GM21360 (cell line): ENCODE measurements around the gene DRC7.

Experiments
- ATAC-seq: cut with Tn5 transposase; IDR thresholded peaks from one replicate; pipeline ENCODE4 v1.9.1; 2021; ENCODE audit warnings: mild to moderate bottlenecking, moderate library complexity; ENCODE audit not compliant: unreplicated experiment

The DRC7 gene

DNA sequence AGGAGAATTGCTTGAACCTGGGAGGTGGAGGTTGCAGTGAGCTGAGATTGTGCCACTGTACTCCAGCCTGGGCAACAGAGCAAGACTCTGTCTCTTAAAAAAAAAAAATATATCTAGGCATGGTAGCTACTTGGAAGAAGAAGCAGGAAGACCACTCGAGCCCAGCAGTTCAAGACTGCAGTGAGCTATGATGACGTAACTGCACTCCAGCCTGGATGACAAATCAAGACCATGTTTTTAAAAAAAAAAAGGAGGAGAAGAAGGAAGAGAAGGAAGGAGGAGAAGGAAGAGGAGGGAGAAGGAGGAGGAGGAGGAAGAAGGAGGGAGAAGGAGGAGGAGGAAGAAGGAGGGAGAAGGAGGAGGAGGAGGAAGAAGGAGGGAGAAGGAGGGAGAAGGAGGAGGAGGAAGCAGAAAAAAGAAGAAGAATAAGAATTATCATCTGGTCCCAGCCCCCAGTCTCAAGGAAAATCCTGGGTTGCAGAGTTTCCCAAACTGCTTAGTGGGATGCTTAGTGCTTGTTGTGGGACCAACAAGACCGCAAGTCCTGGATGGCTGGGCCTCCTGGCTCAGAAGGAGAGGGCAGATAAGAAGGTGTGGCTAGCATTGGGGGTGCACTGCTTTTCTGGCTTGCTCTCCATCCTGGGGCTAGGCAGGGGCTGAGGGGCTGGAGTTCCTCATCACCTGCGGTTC is 3.7 kb upstream of the DRC7 start:
- ATAC-seq: no peak

DNA sequence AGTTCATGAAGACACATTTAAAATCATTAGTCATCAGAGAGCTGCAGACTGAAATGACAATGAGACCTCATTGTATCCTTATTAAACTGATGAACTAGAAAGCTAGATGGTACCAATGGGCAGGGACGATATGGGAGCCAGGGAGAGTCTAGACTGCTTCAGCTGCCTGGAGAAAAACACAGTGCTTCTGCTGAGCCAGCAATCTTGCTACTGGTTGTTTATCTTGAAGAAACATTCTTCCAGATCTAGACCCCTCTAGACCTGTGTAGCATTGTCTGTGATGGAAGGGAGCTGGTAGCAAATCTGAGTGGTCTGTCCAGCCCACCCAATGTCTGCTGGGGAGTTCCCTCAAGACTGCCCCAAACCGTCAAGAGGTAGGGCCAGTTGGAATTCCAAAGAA is 2.0 kb upstream of the DRC7 start:
- ATAC-seq: no peak

DNA sequence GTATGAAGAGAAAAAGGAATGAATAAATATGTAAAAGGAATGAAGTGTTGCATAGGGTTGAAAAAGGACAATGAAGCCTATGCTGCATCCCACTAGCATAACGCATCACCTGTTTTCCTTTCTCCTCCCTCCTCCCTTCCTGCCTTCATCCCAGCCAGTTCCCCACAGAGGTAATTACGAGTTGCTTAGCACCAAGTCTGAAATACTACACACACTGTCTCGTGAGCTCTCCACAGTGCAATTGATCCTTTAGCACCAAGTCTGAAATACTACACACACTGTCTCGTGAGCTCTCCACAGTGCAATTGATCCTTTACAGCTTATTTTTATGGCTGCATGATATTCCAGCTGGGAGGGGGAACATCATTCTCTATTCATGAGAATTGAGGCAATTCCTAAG is 1.1 kb upstream of the DRC7 start:
- ATAC-seq: no peak

DNA sequence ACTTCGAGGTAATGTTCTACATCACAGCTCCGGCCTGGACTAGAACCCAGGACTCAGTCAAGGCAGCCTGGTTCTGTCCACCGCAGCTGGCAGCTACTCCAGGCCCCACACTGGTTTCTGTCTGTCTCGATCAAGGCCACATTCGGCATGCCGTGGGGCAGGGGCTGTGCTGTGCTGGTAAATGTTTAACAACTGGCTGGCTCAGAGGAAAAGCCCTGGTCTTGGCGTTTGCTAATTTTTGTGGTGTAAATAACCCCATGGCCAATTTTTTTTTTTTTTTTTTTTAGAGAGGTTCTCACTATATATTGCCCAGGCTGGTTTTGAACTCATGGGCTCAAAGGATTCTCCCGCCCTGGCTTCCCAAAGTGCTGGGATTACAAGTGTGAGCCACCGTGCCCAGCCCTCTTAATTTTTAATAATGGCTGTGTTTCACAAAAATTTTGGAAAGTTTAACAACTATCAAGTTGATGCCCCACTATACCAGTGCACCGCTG is 328 bp upstream of the DRC7 start:
- no peak for ATAC-seq

DNA sequence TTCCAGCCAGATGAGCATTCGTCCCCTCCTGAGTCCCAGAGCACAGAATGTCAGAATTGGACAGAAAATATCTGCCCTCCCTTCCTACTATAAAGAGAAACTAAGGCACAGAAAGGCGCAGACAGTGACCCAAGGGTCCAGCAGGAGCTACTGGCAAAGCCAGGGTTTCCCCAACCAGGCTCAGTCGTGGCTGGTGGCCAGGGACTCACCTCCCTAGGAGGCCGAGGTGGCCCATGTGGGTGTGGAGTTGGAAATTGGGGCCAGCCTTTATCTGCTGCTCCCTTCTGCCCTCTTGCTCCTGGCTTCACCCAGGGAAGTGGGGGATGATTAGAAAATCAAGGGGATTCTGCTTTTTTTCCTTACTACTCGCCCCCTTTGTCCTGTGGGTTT is 1.1 kb downstream of the DRC7 start:
- ATAC-seq: no peak

DNA sequence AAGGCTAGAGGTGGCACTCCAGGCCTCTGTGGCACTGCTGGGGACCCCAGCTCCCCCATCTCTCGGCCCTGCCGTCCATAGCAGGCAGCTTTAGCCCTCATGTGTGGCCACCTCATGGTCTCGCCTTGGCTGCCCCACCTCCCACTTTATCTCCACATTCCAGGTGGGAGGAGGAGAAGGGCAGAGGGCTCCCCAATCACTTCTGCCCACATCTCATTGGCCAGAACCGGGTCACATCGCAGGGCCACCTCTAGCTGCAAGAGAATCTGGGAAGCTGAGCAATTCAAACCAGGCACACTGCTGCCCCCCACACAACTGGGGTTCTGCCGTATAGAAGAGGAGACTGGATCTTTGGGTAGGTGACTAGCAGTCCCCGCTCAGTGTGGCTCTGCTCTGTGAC is 1.6 kb downstream of the DRC7 start:
- ATAC-seq: no peak

DNA sequence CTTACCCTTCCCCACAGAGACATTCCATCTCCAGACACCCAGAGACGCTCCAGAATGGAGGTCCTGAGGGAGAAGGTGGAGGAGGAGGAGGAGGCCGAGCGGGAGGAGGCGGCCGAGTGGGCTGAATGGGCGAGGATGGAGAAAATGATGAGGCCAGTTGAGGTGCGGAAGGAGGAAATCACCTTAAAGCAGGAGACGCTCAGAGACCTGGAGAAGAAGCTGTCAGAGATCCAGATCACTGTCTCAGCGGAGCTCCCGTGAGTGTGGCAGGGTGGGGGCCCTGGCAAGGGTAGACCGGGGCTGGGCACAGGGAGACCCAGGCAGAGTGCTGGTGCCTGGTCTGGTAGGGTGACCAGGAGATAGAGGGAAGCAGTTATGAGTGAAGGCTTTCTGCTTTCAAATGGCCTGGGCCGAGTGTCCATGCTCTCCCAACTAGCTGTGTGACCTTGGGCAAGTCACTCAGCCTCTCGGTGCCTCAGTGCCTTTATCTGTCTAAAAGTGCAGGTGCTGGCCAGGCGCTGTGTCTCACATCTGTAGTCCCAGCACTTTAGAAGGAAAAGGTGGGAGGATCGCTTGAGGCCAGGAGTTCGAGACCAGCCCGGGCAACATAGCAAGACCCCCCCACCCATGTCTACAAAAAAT is 3.4 kb downstream of the DRC7 start:
- no peak for ATAC-seq

DNA sequence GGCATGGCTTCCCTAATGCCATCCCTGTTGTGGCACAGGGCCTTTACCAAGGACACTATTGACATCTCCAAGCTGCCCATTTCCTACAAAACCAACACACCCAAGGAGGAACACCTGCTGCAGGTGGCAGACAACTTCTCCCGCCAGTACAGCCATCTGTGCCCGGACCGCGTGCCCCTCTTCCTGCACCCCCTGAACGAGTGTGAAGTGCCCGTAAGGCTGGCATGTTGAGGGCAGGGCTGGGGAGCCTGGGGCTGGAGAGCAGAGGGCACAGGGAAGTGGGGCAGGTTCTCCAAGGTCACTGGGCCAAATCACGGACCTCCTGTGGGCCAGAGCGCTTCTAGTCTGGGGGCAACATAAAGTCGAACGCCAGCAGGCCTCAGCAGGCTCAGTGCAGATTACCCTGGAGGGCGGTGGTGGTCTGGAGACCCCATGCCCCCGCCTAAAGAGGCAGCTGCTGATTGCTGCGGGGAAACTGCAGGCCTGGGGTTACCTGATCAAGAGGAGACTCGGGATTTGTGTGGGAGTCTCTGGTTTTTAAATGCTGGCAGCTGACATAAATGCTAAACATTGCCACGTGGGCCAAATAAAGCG is 4.3 kb downstream of the DRC7 start:
- no peak for ATAC-seq

DNA sequence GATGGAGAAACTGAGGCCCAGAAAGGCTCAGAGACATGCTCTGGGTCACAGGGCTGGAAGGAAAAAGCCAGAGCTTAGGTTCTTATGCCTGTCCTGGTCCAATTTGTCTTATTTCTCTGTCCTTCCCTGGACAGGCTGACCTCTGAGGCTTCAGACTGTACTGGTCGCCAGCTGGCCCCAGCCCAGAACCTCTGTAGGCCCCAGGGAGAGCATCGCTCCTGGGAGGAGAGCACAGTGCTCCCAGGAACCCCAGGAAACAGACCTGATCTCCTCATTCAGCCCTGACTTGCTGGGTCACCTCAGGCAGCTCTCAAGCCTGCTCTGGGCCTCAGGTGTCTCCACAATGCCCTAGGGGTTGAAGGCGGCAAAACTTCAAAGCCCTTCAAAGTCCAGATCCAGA is 4.9 kb downstream of the DRC7 start:
- ATAC-seq: no peak

DNA sequence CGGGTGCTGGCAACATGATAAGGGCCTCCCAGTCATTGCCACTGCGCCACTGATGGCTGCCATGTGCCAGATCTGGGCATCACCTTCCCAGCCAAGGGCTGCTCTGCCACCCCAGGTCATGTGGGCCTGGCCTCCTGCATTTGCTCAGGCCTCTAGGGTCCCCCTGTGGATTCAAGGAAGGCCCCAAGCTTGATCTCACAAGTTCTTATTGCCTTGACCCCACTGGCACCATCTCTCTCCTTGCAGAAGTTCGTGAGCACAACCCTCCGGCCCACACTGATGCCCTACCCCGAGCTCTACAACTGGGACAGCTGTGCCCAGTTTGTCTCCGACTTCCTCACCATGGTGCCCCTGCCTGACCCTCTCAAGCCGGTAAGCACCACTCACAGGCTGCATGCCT is 5.3 kb downstream of the DRC7 start:
- no peak for ATAC-seq

DNA sequence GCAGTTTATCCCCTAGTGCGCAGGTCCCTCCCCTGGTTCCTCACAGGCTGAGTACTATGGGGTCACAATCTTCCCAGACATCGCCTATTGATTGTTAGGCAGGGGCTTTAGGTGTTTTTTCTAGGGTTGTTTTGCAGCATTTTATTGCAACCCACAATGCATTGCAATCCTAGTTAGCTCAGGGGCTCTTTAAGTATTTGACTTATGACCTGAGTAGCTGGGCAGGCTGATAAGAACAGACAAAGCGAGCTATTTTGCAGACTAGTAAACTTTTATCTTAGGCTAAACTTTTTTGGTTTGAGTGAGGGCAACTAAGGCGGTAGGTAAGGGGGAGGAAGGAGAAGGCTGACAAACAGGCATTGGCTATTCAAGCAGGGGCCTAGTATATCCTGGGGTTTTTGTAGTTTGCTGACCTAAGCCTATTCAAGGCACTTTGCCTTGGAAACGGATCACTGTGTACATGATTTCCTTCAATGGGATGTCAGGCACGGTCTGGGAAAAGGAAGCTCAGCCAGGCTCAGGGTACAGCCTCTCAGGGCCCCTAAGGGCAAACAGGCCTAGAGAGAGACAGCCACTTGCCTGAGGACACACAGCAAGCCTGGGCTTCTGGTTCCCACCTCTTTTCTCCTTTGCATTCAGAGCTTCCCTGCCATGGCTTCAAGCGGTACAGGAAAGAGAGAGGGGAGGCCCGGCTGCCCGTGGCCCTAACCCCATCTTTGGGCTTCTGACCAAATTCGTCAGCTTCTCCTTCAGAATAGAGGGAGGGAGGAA is 6.4 kb downstream of the DRC7 start:
- ATAC-seq: no peak

DNA sequence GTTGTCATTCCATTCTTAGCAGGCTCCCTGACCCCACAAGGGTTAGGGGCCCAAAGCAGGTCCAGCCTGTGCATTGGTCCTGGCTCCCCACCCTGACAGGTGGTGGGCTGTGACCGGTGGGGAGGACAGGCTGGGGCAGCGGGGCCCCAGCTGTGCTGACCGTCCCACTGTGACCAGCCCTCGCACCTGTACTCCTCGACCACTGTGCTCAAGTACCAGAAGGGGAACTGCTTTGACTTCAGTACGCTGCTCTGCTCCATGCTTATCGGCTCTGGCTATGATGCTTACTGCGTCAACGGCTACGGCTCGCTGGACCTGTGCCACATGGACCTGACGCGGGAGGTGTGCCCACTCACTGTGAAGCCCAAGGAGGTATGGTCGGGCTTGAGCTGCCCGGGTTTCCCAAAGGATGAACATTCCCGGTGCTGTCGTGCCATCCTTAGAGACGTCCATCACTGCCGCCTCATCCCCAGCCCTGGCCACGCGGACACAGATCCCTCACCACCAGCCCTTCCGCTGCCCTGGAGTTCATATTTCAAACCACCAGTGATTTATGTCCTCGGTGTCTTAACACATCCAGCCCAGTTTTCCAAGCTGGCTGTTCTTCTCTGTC is 7.3 kb downstream of the DRC7 start:
- ATAC-seq: no peak

DNA sequence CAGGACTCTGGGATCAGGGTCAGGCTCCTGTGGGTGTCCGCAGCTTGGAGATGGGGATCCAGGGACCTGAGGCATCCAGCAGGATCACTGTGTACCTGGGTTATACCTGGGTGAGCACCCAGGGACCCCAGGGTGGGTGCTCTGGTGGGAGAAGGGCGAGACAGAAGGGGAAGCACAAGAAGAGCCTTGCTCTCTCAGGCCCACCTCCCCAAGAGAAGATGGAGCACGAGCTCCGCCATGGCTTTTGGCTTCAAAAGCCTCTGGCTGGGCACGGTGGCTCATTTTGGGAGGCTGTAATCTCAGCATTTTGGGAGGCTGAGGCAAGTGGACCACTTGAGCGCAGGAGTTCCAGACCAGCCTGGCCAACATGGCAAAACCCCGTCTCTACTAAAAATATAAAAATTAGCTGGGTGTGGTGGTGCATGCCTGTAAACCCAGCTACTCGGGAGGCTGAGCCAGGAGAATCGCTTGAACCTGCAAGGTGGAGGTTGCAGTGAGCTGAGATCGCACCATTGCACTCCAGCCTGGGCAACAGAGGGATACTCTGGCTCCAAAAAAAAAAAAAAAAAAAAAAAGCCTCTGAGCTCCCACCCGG is 8.9 kb downstream of the DRC7 start:
- no peak for ATAC-seq

DNA sequence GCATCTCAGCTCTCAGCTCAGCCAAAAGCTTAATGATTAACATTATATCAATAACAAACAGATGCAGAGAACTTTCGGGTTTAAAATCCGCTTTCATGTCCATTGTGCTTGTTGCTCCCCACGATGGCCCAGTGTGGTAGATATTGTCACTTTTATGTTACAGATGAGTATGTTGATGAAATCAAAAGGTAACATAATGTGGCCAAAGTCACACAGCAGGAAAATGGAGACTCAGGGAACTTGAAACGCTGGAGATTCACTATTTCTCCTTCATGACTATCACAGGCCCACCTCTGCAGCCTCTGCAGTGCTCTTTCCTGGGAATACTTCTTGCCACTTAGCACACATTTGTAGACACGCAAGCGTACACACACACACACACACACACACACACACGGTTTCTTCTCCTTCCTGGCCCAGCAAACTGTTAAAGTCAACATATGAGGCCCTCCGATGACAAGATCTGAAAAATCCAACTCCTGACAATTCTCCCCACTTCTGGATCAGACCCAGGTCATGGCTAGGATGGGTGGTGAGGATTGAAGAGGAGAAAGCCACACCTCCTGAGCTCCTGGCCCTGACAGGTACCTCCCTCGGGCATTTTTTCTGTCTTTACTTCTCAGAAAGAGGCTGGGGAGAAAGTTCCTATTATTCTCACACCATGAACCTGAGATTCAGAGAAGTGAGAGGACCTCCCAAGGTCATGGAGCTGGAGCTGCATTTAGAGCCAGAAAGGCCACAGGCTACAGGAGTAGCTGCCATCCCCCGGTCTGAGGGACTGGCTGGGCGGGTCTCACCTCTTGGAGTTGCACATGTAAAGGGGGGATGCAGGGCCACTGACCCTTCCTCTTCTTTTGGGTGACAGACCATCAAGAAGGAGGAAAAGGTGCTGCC is 9.7 kb downstream of the DRC7 start:
- no peak for ATAC-seq

DNA sequence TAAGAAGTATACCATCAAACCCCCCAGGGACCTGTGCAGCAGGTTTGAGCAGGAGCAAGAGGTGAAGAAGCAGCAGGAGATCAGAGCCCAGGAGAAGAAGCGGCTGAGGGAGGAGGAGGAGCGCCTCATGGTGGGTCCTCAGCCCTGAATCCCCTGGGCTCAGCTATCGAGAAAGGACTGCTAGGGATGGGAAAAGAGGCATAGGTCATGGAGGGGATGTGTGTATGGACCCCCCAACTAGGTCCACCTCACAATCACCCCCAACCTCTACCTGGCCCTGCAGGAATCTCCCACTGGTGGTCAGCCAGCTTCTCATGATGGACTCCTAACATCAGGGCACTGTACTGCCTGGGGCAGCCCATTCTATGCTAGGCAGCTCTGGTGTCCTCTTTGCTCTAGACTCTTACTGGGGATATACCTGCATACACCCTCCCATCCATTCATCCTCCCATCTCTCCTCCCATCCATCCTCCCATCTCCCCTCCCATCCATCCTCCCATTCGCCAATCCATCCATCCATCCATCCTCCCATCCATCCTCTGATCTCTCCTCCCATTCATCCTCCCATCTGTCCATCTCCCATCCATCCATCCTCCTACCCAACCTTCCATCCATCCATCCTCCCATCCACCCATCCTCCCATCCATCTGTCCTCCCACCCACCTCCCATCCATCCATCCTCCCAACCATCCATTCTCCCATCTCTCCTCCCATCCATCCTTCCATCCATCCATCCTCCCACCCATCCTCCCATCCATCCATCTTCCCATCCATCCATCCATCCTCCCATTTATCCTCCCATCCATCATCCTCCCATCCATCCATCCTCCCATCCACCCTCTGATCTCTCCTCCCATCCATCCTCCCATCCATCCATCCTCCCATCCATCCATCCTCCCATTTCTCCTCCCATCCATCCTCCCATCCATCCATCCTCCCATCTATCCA is 10.6 kb downstream of the DRC7 start:
- no peak for ATAC-seq

DNA sequence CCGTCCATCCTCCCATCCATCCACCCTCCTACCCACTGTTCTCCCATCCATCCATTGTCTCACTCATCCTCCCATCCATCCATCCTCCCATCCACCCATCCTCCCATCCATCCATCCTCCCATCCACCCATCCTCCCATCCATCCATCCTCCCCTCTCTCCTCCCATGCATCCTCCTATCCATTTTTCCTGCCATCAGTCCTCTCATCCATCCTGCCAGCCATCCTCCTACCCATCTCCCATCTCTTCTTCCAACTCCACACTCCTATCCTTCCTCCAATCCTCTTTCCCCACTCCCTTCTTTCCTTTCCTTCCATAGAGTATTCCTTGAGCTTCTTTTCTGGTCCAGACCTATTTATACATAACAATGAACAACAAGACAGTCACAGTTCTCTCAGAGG is 12.1 kb downstream of the DRC7 start:
- no peak for ATAC-seq

DNA sequence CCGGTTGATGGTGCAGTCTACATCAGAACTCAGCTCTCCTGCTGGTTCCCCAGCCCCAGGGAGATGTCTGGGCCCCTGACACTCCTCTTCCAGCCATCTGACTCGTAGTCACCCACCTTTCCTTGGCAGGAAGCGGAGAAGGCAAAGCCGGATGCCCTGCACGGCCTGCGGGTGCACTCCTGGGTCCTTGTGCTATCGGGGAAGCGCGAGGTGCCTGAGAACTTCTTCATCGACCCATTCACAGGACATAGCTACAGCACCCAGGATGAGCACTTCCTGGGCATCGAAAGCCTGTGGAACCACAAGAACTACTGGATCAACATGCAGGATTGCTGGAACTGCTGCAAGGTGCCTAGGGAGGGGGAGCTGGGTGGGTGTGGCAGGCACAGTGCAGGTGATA is 12.7 kb downstream of the DRC7 start:
- ATAC-seq: no peak

DNA sequence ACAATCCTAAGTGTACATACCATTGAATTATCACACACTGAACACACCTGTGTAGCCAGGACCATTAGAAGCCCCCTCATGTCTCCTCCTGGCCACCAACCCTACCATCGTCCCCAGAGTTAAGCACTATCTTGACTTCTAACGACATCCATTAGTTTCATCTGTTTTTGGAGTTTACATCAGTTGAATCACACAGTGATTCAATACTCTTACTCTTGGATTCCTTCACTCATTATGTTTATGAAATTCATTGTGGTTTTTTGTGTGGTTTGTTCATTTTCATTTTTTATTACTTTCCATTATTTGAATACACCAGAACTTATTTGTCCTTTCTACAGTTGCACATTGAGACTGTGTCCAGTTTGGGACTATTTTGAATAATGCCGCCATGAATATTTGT is 13.6 kb downstream of the DRC7 start:
- no peak for ATAC-seq

DNA sequence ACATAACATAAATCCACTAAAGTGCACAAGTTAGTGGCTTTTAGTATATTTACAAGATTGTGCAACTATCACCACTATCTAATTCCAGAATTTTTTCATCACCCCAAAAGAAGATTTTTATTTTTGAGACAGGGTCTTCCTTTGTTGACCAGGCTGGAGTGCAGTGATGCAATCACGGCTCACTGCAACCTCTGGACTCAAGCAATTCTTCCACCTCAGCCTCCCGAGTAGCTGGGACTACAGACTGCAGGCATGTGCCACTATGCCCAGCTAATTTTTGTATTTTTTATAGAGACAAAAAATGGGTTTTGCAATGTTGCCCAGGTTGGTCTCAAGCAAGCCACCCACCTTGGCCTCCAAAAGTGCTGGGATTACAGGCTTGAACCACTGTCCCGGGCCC is 15.1 kb downstream of the DRC7 start:
- ATAC-seq: no peak
